VCaP (cell line): ENCODE data around the gene VPS13A.

ENCODE experiments used
- H3K27ac ChIP-seq: fragments of 450-650 bp; 2 replicates; pipeline ENCODE4 v1.5.1; 2017
- CTCF ChIP-seq: fragments of 450-650 bp; conservative IDR thresholded peaks from 2 replicates; pipeline ENCODE4 v1.5.1; 2017; ENCODE audit warnings: mild to moderate bottlenecking, moderate library complexity

VPS13A gene

GRCh38 chr9:77156646-77157371 is 20.5 kb upstream of the VPS13A start:
- peak overlapping the region; percentile 50 for H3K27ac ChIP-seq
- no peak for TF ChIP-seq CTCF

- H3K27ac ChIP-seq = no peak overlapping the region
- no peak for TF ChIP-seq CTCF
Observed at GRCh38 chr9:77158772-77159513, 18.4 kb upstream of the VPS13A start.

GRCh38 chr9:77161191-77161590 is 16.1 kb upstream of the VPS13A start:
- H3K27ac ChIP-seq = no peak overlapping the region
- no peak for TF ChIP-seq CTCF

GRCh38 chr9:77161966-77162365 is 15.4 kb upstream of the VPS13A start:
- TF ChIP-seq CTCF = peak; percentile 58
- no peak overlapping the region for H3K27ac ChIP-seq

- no peak for TF ChIP-seq CTCF
Observed at GRCh38 chr9:77162366-77162765, 15.0 kb upstream of the VPS13A start.

GRCh38 chr9:77163884-77164283 is 13.4 kb upstream of the VPS13A start:
- no peak overlapping the region for H3K27ac ChIP-seq
- TF ChIP-seq CTCF = no peak

More at GRCh38 chr9:77162366-77162765, 15.0 kb upstream of the VPS13A start:
- no peak overlapping the region for H3K27ac ChIP-seq

- H3K27ac ChIP-seq = no peak overlapping the region
- no peak for TF ChIP-seq CTCF
Observed at GRCh38 chr9:77166193-77166592, 11.1 kb upstream of the VPS13A start.
